ENCODE results near the gene RRAGD. TPM values are rescaled to one million over a fixed set of nuclear protein-coding genes. Genes with fewer than 3 reads are reported as not detected.

Gene RRAGD
- total and polyA plus RNA-seq, 2 of the 13 experiments (the other 11 are each of a cell fraction or from before 2014, with no cell fraction given), result 0.35 to 0.53 TPM

DNA sequence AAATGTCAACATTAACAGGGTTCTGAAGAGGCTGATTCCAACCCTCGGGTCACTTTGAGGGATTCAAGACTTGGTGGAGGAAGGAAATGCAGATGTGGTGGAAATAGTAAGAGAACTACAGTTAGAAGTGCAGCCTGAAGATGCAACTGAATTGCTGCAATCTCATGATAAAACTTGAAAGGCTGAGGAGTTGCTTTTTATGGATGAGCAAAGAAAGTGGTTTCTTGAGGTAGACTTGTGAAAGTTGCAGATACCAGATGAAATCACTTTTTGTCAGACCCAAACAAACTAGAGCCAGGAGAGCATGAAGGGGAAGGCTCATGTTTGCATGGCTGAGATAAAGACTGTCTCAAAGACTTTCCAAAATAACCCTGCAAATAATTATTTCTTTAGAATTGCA lies 37.1 kb upstream of the RRAGD start (continued):
- TF ChIP-seq, protein P1, sequence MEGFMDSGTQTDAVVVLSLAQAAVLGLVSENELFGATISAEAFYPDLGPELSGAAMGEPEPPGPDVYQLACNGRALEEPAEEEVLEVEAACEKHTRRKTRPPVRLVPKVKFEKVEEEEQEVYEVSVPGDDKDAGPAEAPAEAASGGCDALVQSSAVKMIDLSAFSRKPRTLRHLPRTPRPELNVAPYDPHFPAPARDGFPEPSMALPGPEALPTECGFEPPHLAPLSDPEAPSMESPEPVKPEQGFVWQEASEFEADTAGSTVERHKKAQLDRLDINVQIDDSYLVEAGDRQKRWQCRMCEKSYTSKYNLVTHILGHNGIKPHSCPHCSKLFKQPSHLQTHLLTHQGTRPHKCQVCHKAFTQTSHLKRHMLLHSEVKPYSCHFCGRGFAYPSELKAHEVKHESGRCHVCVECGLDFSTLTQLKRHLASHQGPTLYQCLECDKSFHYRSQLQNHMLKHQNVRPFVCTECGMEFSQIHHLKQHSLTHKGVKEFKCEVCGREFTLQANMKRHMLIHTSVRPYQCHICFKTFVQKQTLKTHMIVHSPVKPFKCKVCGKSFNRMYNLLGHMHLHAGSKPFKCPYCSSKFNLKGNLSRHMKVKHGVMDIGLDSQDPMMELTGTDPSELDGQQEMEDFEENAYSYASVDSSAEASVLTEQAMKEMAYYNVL (CRISPR knock-in tag; IDR thresholded peaks at IDR 0.05; ENCODE audit: borderline replicate concordance), result no peak
- TF ChIP-seq, protein P2, sequence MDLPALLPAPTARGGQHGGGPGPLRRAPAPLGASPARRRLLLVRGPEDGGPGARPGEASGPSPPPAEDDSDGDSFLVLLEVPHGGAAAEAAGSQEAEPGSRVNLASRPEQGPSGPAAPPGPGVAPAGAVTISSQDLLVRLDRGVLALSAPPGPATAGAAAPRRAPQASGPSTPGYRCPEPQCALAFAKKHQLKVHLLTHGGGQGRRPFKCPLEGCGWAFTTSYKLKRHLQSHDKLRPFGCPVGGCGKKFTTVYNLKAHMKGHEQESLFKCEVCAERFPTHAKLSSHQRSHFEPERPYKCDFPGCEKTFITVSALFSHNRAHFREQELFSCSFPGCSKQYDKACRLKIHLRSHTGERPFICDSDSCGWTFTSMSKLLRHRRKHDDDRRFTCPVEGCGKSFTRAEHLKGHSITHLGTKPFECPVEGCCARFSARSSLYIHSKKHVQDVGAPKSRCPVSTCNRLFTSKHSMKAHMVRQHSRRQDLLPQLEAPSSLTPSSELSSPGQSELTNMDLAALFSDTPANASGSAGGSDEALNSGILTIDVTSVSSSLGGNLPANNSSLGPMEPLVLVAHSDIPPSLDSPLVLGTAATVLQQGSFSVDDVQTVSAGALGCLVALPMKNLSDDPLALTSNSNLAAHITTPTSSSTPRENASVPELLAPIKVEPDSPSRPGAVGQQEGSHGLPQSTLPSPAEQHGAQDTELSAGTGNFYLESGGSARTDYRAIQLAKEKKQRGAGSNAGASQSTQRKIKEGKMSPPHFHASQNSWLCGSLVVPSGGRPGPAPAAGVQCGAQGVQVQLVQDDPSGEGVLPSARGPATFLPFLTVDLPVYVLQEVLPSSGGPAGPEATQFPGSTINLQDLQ (CRISPR knock-in tag; IDR thresholded peaks at IDR 0.05), result no peak
- TF ChIP-seq SRSF1 (optimal IDR thresholded peaks at IDR 0.05; ENCODE audit: low read depth, low read length), result no peak

DNA sequence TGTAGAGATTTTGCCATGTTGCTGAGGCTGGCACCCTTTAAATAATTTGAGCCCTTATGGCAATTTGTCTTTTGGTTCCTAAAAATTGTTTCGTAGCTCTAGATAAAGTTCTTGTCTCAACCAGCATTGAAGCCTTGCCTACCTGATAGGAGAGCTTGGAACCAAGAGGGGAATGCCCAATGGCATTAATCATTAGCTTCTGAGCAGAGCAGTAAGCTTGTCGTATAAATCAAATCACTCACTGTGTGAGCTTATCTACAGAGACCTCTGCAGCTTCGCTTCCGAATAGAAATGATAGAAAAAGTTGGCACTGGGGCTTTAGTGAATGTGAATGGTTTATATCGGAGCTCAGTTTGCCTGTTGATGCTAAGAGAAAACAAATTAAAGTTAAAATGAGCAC lies 31.6 kb upstream of the RRAGD start:
- H3K4me3 ChIP-seq (replicated peaks in 1 of 3; ENCODE audit: insufficient read depth in 1 of 3, low read depth in 2 of 3, low read length in 3 of 3), result no peak overlapping the region
- H3K79me2 ChIP-seq (ENCODE audit: insufficient read depth, low read length), result no peaks in the 10 kb centered on the region
- WGBS (ENCODE audit: low lambda C conversion rate), result 47% methylated on average over 5 of the region's 5 CpGs
- intact Hi-C loops (cut with micrococcal nuclease; ENCODE audit: unreplicated experiment) (no loop called here), in situ Hi-C loops (cut with HindIII; ENCODE audit: extremely low pct_ligation_motif_present, low pct_unique_long_range_greater_than_20kb) (no loop called here)
- no peak overlapping the region for H3K9ac ChIP-seq (ENCODE audit: insufficient read depth, low read depth, low read length)
- H3K9me3 ChIP-seq (ENCODE audit: low read length), result no peaks in the 10 kb centered on the region
- DNase-seq (ENCODE audit: low spot score) (no peak), ATAC-seq (no peak), FAIRE-seq (no peak)
- no peaks in the 10 kb centered on the region for H3K27me3 ChIP-seq (ENCODE audit: control insufficient read depth in 1 of 2, insufficient read depth in 2 of 2, low read length in 2 of 2)
- no peak overlapping the region for H3K27ac ChIP-seq (ENCODE audit: extremely low read length, insufficient read depth, low read length)
- no peak overlapping the region for H3K4me2 ChIP-seq (ENCODE audit: low read depth, low read length)
- BruUV-seq (replicated peaks), result no TSS peak
- no peaks in the 10 kb centered on the region for H4K20me1 ChIP-seq (ENCODE audit: insufficient read depth, low read length)
- no peaks in the 10 kb centered on the region for H3K4me1 ChIP-seq (ENCODE audit: insufficient read depth, low read length)
- H3K36me3 ChIP-seq (replicated peaks in 1 of 2; ENCODE audit: control insufficient read depth in 1 of 2, insufficient read depth in 2 of 2, low read length in 2 of 2), result no peaks in the 10 kb centered on the region
- ChIA-PET CTCF (ENCODE audit: low intra/inter-chr PET ratio, low total read pairs) (no interaction called here), POLR2A (no interaction called here)
- no peak for TF ChIP-seq YEATS2 (CRISPR knock-in tag; IDR thresholded peaks at IDR 0.05; ENCODE audit: borderline replicate concordance)
- TF ChIP-seq, protein P3, sequence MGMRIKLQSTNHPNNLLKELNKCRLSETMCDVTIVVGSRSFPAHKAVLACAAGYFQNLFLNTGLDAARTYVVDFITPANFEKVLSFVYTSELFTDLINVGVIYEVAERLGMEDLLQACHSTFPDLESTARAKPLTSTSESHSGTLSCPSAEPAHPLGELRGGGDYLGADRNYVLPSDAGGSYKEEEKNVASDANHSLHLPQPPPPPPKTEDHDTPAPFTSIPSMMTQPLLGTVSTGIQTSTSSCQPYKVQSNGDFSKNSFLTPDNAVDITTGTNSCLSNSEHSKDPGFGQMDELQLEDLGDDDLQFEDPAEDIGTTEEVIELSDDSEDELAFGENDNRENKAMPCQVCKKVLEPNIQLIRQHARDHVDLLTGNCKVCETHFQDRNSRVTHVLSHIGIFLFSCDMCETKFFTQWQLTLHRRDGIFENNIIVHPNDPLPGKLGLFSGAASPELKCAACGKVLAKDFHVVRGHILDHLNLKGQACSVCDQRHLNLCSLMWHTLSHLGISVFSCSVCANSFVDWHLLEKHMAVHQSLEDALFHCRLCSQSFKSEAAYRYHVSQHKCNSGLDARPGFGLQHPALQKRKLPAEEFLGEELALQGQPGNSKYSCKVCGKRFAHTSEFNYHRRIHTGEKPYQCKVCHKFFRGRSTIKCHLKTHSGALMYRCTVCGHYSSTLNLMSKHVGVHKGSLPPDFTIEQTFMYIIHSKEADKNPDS (CRISPR knock-in tag; IDR thresholded peaks at IDR 0.05), result no peak
- TF ChIP-seq, protein P4, sequence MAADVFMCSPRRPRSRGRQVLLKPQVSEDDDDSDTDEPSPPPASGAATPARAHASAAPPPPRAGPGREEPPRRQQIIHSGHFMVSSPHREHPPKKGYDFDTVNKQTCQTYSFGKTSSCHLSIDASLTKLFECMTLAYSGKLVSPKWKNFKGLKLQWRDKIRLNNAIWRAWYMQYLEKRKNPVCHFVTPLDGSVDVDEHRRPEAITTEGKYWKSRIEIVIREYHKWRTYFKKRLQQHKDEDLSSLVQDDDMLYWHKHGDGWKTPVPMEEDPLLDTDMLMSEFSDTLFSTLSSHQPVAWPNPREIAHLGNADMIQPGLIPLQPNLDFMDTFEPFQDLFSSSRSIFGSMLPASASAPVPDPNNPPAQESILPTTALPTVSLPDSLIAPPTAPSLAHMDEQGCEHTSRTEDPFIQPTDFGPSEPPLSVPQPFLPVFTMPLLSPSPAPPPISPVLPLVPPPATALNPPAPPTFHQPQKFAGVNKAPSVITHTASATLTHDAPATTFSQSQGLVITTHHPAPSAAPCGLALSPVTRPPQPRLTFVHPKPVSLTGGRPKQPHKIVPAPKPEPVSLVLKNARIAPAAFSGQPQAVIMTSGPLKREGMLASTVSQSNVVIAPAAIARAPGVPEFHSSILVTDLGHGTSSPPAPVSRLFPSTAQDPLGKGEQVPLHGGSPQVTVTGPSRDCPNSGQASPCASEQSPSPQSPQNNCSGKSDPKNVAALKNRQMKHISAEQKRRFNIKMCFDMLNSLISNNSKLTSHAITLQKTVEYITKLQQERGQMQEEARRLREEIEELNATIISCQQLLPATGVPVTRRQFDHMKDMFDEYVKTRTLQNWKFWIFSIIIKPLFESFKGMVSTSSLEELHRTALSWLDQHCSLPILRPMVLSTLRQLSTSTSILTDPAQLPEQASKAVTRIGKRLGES (CRISPR knock-in tag; IDR thresholded peaks at IDR 0.05; ENCODE audit: borderline replicate concordance), result no peak
- TF ChIP-seq ZNF775 (CRISPR knock-in tag; IDR thresholded peaks at IDR 0.05; ENCODE audit: borderline replicate concordance), result no peak
- TF ChIP-seq, protein P5, sequence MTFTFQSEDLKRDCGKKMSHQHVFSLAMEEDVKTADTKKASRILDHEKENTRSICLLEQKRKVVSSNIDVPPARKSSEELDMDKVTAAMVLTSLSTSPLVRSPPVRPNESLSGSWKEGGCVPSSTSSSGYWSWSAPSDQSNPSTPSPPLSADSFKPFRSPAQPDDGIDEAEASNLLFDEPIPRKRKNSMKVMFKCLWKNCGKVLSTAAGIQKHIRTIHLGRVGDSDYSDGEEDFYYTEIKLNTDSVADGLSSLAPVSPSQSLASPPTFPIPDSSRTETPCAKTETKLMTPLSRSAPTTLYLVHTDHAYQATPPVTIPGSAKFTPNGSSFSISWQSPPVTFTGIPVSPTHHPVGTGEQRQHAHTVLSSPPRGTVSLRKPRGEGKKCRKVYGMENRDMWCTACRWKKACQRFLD (CRISPR knock-in tag; IDR thresholded peaks at IDR 0.05; ENCODE audit: borderline replicate concordance), result no peak
- no peak overlapping the region for H2AFZ ChIP-seq (ENCODE audit: low read length)

Data from HepG2 (cell line).